Measurements from ENCODE around the gene TPSAB1.

DNA sequence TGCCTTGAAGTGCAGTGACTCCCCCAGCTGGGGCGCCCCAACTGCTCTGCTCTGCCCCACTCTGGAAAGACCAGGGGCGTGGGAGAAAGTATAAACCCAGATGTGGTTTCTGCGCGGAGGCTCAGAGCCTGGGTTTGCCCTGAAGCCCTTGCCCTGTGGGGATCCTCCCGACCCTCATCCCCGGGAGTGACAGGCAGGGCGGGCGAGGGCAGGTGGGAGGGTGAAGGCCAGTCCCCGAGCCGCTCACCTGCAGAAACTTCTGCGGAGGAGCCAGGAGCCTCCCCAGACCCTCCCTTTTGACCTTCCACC, 19.2 kb downstream of the TPSAB1 start:
- TF ChIP-seq STAT1 (conservative IDR thresholded peaks at IDR 0.05) (no peak), EP300 (IDR thresholded peaks at IDR 0.05; ENCODE audit: borderline replicate concordance in 1 of 2, control insufficient read depth in 1 of 2, low read depth in 2 of 2, low read length in 2 of 2) (no peak), ZZZ3 (IDR thresholded peaks at IDR 0.05; ENCODE audit: control insufficient read depth, insufficient read length, low read depth) (no peak), ZNF24 (IDR thresholded peaks at IDR 0.05) (no peak), RFX5 (IDR thresholded peaks at IDR 0.05; ENCODE audit: low read depth, low read length) (no peak), GABPA (IDR thresholded peaks at IDR 0.05; ENCODE audit: low read depth) (no peak), BACH1 (IDR thresholded peaks at IDR 0.05; ENCODE audit: borderline replicate concordance) (no peak)
- TF ChIP-seq, protein P1, sequence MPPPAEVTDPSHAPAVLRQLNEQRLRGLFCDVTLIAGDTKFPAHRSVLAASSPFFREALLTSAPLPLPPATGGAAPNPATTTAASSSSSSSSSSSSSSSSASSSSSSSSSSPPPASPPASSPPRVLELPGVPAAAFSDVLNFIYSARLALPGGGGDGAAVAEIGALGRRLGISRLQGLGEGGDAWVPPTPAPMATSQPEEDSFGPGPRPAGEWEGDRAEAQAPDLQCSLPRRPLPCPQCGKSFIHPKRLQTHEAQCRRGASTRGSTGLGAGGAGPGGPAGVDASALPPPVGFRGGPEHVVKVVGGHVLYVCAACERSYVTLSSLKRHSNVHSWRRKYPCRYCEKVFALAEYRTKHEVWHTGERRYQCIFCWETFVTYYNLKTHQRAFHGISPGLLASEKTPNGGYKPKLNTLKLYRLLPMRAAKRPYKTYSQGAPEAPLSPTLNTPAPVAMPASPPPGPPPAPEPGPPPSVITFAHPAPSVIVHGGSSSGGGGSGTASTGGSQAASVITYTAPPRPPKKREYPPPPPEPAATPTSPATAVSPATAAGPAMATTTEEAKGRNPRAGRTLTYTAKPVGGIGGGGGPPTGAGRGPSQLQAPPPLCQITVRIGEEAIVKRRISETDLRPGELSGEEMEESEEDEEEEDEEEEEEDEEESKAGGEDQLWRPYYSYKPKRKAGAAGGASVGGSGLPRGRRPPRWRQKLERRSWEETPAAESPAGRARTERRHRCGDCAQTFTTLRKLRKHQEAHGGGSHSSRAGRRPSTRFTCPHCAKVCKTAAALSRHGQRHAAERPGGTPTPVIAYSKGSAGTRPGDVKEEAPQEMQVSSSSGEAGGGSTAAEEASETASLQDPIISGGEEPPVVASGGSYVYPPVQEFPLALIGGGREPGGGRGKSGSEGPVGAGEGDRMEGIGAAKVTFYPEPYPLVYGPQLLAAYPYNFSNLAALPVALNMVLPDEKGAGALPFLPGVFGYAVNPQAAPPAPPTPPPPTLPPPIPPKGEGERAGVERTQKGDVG (CRISPR knock-in tag; IDR thresholded peaks at IDR 0.05) = no peak
- TF ChIP-seq, protein P2, sequence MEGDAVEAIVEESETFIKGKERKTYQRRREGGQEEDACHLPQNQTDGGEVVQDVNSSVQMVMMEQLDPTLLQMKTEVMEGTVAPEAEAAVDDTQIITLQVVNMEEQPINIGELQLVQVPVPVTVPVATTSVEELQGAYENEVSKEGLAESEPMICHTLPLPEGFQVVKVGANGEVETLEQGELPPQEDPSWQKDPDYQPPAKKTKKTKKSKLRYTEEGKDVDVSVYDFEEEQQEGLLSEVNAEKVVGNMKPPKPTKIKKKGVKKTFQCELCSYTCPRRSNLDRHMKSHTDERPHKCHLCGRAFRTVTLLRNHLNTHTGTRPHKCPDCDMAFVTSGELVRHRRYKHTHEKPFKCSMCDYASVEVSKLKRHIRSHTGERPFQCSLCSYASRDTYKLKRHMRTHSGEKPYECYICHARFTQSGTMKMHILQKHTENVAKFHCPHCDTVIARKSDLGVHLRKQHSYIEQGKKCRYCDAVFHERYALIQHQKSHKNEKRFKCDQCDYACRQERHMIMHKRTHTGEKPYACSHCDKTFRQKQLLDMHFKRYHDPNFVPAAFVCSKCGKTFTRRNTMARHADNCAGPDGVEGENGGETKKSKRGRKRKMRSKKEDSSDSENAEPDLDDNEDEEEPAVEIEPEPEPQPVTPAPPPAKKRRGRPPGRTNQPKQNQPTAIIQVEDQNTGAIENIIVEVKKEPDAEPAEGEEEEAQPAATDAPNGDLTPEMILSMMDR (IDR thresholded peaks at IDR 0.05 in 2 of 3, conservative IDR thresholded peaks at IDR 0.05 in 1 of 3; ENCODE audit: control insufficient read depth in 2 of 3, extremely low read depth in 1 of 3, insufficient read depth in 1 of 3, low read depth in 3 of 3, low read length in 3 of 3) = no peak
- TF ChIP-seq, protein P3, sequence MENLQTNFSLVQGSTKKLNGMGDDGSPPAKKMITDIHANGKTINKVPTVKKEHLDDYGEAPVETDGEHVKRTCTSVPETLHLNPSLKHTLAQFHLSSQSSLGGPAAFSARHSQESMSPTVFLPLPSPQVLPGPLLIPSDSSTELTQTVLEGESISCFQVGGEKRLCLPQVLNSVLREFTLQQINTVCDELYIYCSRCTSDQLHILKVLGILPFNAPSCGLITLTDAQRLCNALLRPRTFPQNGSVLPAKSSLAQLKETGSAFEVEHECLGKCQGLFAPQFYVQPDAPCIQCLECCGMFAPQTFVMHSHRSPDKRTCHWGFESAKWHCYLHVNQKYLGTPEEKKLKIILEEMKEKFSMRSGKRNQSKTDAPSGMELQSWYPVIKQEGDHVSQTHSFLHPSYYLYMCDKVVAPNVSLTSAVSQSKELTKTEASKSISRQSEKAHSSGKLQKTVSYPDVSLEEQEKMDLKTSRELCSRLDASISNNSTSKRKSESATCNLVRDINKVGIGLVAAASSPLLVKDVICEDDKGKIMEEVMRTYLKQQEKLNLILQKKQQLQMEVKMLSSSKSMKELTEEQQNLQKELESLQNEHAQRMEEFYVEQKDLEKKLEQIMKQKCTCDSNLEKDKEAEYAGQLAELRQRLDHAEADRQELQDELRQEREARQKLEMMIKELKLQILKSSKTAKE (IDR thresholded peaks at IDR 0.05; ENCODE audit: low read depth, poor library complexity, severe bottlenecking) = no peak

All from GM12878 (cell line).